Tibial nerve (tissue), 4 donors: Measurements from ENCODE around the gene IFNGR2. TPM values are rescaled to one million over a fixed set of nuclear protein-coding genes. Genes with fewer than 3 reads are reported as not detected.
A peak's percentile ranks its signal among the peaks of the same experiment; 100 is the strongest.

Source experiments
- DNase-seq, 2 donors: peaks; one replicate each; pipeline ENCODE4 v3.0.0-alpha.2; 2019; ENCODE audit warnings: low spot score in 2 of 2
- H3K27ac ChIP-seq, 4 donors: fragments of 200-600 bp; sonication (generic) in 3 of 4; one replicate each; pipeline ENCODE4 v1.5.1; 2017 to 2019; ENCODE audit warnings: mild to moderate bottlenecking in 1 of 4
- H3K27me3 ChIP-seq, 2 donors: fragments of 200-600 bp; sonication (generic) in 1 of 2; one replicate each; pipeline versions ENCODE4 v1.5.1 to v1.6.0; 2017 to 2019
- H3K36me3 ChIP-seq, 3 donors: fragments of 200-600 bp; sonication (generic); one replicate each; pipeline ENCODE4 v1.5.1; 2018 to 2019
- H3K4me1 ChIP-seq, 4 donors: fragments of 200-600 bp; sonication (generic) in 3 of 4; one replicate each; pipeline ENCODE4 v1.5.1; 2017 to 2019
- H3K4me3 ChIP-seq, 4 donors: fragments of 200-600 bp; sonication (generic) in 3 of 4; one replicate each; pipeline ENCODE4 v1.5.1; 2017 to 2019; ENCODE audit warnings: mild to moderate bottlenecking in 1 of 4, moderate library complexity in 1 of 4
- H3K9me3 ChIP-seq, 4 donors: fragments of 200-600 bp; sonication (generic) in 3 of 4; one replicate each; pipeline ENCODE4 v1.5.1; 2017 to 2019
- CTCF ChIP-seq, 5 experiments: fragments of 200-600 bp in 3 of 5; fragments of 450-650 bp in 2 of 5; sonication (generic) in 3 of 5; IDR thresholded peaks; one replicate each; pipeline ENCODE4 v1.5.1; 2016 to 2019; ENCODE audit warnings: antibody characterized with exemption in 5 of 5, mild to moderate bottlenecking in 3 of 5, moderate library complexity in 2 of 5
- EP300 ChIP-seq, 2 donors: sonication (generic); formaldehyde crosslinking; IDR thresholded peaks; one replicate each; pipeline ENCODE4 v1.6.1; 2017; ENCODE audit warnings: antibody characterized with exemption in 2 of 2, mild to moderate bottlenecking in 1 of 2
- POLR2A ChIP-seq, 2 donors: fragments of 450-650 bp; IDR thresholded peaks; one replicate each; pipeline ENCODE4 v1.6.1; 2017; ENCODE audit warnings: antibody characterized with exemption in 2 of 2, mild to moderate bottlenecking in 2 of 2, moderate library complexity in 2 of 2
- WGBS, 2 donors: methylation state at CpG; one replicate each; pipeline ENCODE4 v1.1.5; 2018; 5-methylcytosine and 5-hydroxymethylcytosine counted together
- total RNA-seq, 4 donors: library from RNA; depleted of rRNA; stranded (reverse); fragments of >200 nt; gene quantifications; one replicate each; pipeline ENCODE4 v1.1.0, GENCODE V29; 2016

Gene IFNGR2
- total RNA-seq, 4 donors from 2014 or later, result 110 to 153 (median 129) TPM

GRCh38 chr21:33383056-33383888 is 19.9 kb upstream of the IFNGR2 start:
- Histone ChIP-seq H3K27ac (peak overlapping the region; percentile 9 to 93 (median 81)), H3K9me3 (no peaks in the 10 kb centered on the region), H3K27me3 (no peaks in the 10 kb centered on the region), H3K4me1 (peaks cover 0 to 59% (median 42%) of the 10 kb centered on the region in 4 donors), H3K4me3 (peak overlapping the region in 2 of 4 donors; percentile 19 to 26), H3K36me3 (no peaks in the 10 kb centered on the region)
- DNase-seq, result peak in 1 of 2 donors; percentile 51
- TF ChIP-seq POLR2A (IDR thresholded peaks at IDR 0.05) (no peak), CTCF (IDR thresholded peaks at IDR 0.05) (no peak), EP300 (IDR thresholded peaks at IDR 0.05) (peak in 1 of 2 donors; percentile 57)
- 27 to 29% methylated on average over 20 of the region's 20 CpGs for WGBS, 2 donors

GRCh38 chr21:33384841-33385331 is 18.3 kb upstream of the IFNGR2 start:
- Histone ChIP-seq H3K9me3 (no peaks in the 10 kb centered on the region), H3K4me1 (peaks cover 0 to 43% (median 34%) of the 10 kb centered on the region in 4 donors), H3K27me3 (no peaks in the 10 kb centered on the region), H3K27ac (peak overlapping the region in 2 of 4 donors; percentile 45 to 88), H3K36me3 (no peaks in the 10 kb centered on the region), H3K4me3 (no peak overlapping the region)
- no peak for DNase-seq
- WGBS, 2 donors, result 90 to 93% methylated on average over 17 of the region's 17 CpGs
- TF ChIP-seq POLR2A (IDR thresholded peaks at IDR 0.05), result no peak
- no peak for TF ChIP-seq CTCF (IDR thresholded peaks at IDR 0.05)
- no peak for TF ChIP-seq EP300 (IDR thresholded peaks at IDR 0.05)

GRCh38 chr21:33386222-33386784 is 16.9 kb upstream of the IFNGR2 start:
- no peak for DNase-seq
- no peaks in the 10 kb centered on the region for H3K27me3 ChIP-seq
- no peak for TF ChIP-seq EP300 (IDR thresholded peaks at IDR 0.05)
- H3K27ac ChIP-seq, result no peak overlapping the region
- H3K4me1 ChIP-seq, result peaks cover 0 to 30% (median 25%) of the 10 kb centered on the region in 4 donors
- WGBS, 2 donors, result 79 to 84% methylated on average over 6 of the region's 6 CpGs
- no peaks in the 10 kb centered on the region for H3K36me3 ChIP-seq
- H3K4me3 ChIP-seq, result no peak overlapping the region
- no peaks in the 10 kb centered on the region for H3K9me3 ChIP-seq

GRCh38 chr21:33387294-33387693 is 15.9 kb upstream of the IFNGR2 start:
- Histone ChIP-seq H3K4me3 (no peak overlapping the region), H3K27me3 (no peaks in the 10 kb centered on the region), H3K4me1 (peaks cover 0 to 23% (median 16%) of the 10 kb centered on the region in 4 donors), H3K36me3 (no peaks in the 10 kb centered on the region), H3K27ac (no peak overlapping the region), H3K9me3 (no peaks in the 10 kb centered on the region)
- TF ChIP-seq CTCF (IDR thresholded peaks at IDR 0.05), result no peak
- no peak for TF ChIP-seq POLR2A (IDR thresholded peaks at IDR 0.05)
- no peak for TF ChIP-seq EP300 (IDR thresholded peaks at IDR 0.05)
- WGBS, 2 donors, result 87 to 100% methylated on average over 5 to 6 of the region's 6 CpGs
- DNase-seq, result no peak

- no peaks in the 10 kb centered on the region for H3K27me3 ChIP-seq
- no peak overlapping the region for H3K4me3 ChIP-seq
- DNase-seq, result no peak
- H3K4me1 ChIP-seq, result peaks cover 0 to 22% (median 7%) of the 10 kb centered on the region in 4 donors
- no peak for TF ChIP-seq EP300 (IDR thresholded peaks at IDR 0.05)
- no peak for TF ChIP-seq POLR2A (IDR thresholded peaks at IDR 0.05)
- TF ChIP-seq CTCF (IDR thresholded peaks at IDR 0.05), result no peak
- H3K9me3 ChIP-seq, result no peaks in the 10 kb centered on the region
- no peak overlapping the region for H3K27ac ChIP-seq
- H3K36me3 ChIP-seq, result no peaks in the 10 kb centered on the region
- WGBS, 2 donors, result 77 to 85% methylated on average over 4 of the region's 4 CpGs
Observed at GRCh38 chr21:33388188-33388587, 15.0 kb upstream of the IFNGR2 start.
